MCF 10A (cell line): ENCODE measurements around the gene DHRS11. TPM values are rescaled to one million over a fixed set of nuclear protein-coding genes. Genes with fewer than 3 reads are reported as not detected.

Source experiments
- BruUV-seq: library from RNA; stranded (reverse); fragments of 400-500 nt; replicated peaks from 2 replicates; lab custom pipeline; 2021; lab: Mats Ljungman, UMichigan
- CTCF ChIA-PET: fragments of 300-600 bp; sonication (Branson Sonifier 250); formaldehyde crosslinking; extraction: SDS; loops from one replicate; lab custom pipeline; 2021; ENCODE audit warnings: antibody characterized with exemption, inconsistent platforms; lab: Yijun Ruan, JAX
- POLR2A ChIA-PET: fragments of 300-600, 350-650 bp; sonication (Branson Sonifier 250); formaldehyde crosslinking; extraction: SDS; loops from one replicate; lab custom pipeline; 2020; ENCODE audit warnings: antibody characterized with exemption, inconsistent platforms; lab: Yijun Ruan, JAX
- DNase-seq: peaks from one replicate; pipeline ENCODE4 v3.0.0-alpha.2; 2018; ENCODE audit not compliant: unreplicated experiment
- H3K27ac Mint-ChIP-seq: one replicate; pipeline ENCODE4 v1.8.0; 2022; ENCODE audit warnings: mild to moderate bottlenecking, low read depth, mixed read lengths; ENCODE audit not compliant: unreplicated experiment
- H3K27me3 Mint-ChIP-seq: one replicate; pipeline ENCODE4 v1.8.0; 2022; ENCODE audit warnings: mixed read lengths; ENCODE audit not compliant: insufficient read depth, unreplicated experiment
- H3K36me3 Mint-ChIP-seq: one replicate; pipeline ENCODE4 v1.8.0; 2022; ENCODE audit warnings: mild to moderate bottlenecking, moderate library complexity, mixed read lengths; ENCODE audit not compliant: insufficient read depth, unreplicated experiment
- H3K4me1 Mint-ChIP-seq: one replicate; pipeline ENCODE4 v1.8.0; 2022; ENCODE audit warnings: mixed read lengths; ENCODE audit not compliant: insufficient read depth, unreplicated experiment
- H3K4me3 Mint-ChIP-seq: one replicate; pipeline ENCODE4 v1.8.0; 2022; ENCODE audit warnings: mild to moderate bottlenecking, moderate library complexity, mixed read lengths; ENCODE audit not compliant: unreplicated experiment
- H3K9me3 Mint-ChIP-seq: one replicate; pipeline ENCODE4 v1.8.0; 2022; ENCODE audit warnings: mixed read lengths; ENCODE audit not compliant: unreplicated experiment
- CTCF ChIP-seq: fragments of 200-600 bp; IDR thresholded peaks from one replicate; pipeline ENCODE4 v1.8.0; 2022; ENCODE audit warnings: antibody characterized with exemption, mild to moderate bottlenecking; ENCODE audit not compliant: unreplicated experiment
- intact Hi-C: fragments of 100-400 bp; cut with micrococcal nuclease; formaldehyde crosslinking; loops from 2 replicates; pipeline ENCODE4 v1.14.1; 2022
- total RNA-seq: library from RNA; stranded (reverse); gene quantifications from 2 replicates; pipeline ENCODE4 v1.2.3, GENCODE V29; 2022

DHRS11 gene
- total RNA-seq, 1 experiment from 2014 or later, result 14.7 TPM

GRCh38 chr17:36643086-36643685 is 51.5 kb downstream of the DHRS11 start:
- Mint-ChIP-seq H3K36me3 (no peaks in the 10 kb centered on the region), H3K4me3 (no peak overlapping the region), H3K4me1 (no peaks in the 10 kb centered on the region), H3K27ac (no peak overlapping the region), H3K9me3 (no peaks in the 10 kb centered on the region), H3K27me3 (peaks cover 93% of the 10 kb centered on the region)
- CTCF ChIA-PET, result no interaction called here
- POLR2A ChIA-PET, result no interaction called here
- BruUV-seq, result no TSS peak
- DNase-seq, result no peak
- intact Hi-C loops, result no loop called here
- TF ChIP-seq CTCF, result no peak

- TF ChIP-seq CTCF, result no peak
- Mint-ChIP-seq H3K27me3 (peaks cover 82% of the 10 kb centered on the region), H3K4me1 (no peaks in the 10 kb centered on the region), H3K9me3 (no peaks in the 10 kb centered on the region), H3K4me3 (no peak overlapping the region), H3K36me3 (no peaks in the 10 kb centered on the region), H3K27ac (no peak overlapping the region)
- no peak for DNase-seq
- POLR2A ChIA-PET, result no interaction called here
- no TSS peak for BruUV-seq
- CTCF ChIA-PET, result interaction anchor here (0.6 kb wide), 1 partner anchor 673 kb away, joined by 3 read pairs; no protein-coding TSS in a partner anchor
- intact Hi-C loops, result no loop called here
Measured at GRCh38 chr17:36645422-36645821, 53.7 kb downstream of the DHRS11 start.

- ChIA-PET CTCF (interaction anchor here (0.6 kb wide), 1 partner anchor 360 kb away, joined by 3 read pairs; no protein-coding TSS in a partner anchor), POLR2A (no interaction called here)
- no peak for TF ChIP-seq CTCF
- no peaks in the 10 kb centered on the region for H3K36me3 Mint-ChIP-seq
- no peak overlapping the region for H3K4me3 Mint-ChIP-seq
- peaks cover 80% of the 10 kb centered on the region for H3K27me3 Mint-ChIP-seq
- no TSS peak for BruUV-seq
- H3K4me1 Mint-ChIP-seq, result peaks cover 4% of the 10 kb centered on the region
- H3K9me3 Mint-ChIP-seq, result no peaks in the 10 kb centered on the region
- no peak for DNase-seq
- intact Hi-C loops, result no loop called here
- no peak overlapping the region for H3K27ac Mint-ChIP-seq
Measured at GRCh38 chr17:36647636-36648035, 56.0 kb downstream of the DHRS11 start.

GRCh38 chr17:36650096-36650775 is 58.6 kb downstream of the DHRS11 start:
- intact Hi-C loops, result no loop called here
- CTCF ChIA-PET, result no interaction called here
- Mint-ChIP-seq H3K36me3 (no peaks in the 10 kb centered on the region), H3K9me3 (no peaks in the 10 kb centered on the region), H3K4me1 (peaks cover 11% of the 10 kb centered on the region), H3K4me3 (no peak overlapping the region), H3K27me3 (peaks cover 54% of the 10 kb centered on the region), H3K27ac (no peak overlapping the region)
- BruUV-seq, result no TSS peak
- DNase-seq, result no peak
- POLR2A ChIA-PET, result interaction anchor here (0.7 kb wide), 1 partner anchor 769 kb away, joined by 4 read pairs; no protein-coding TSS in a partner anchor
- TF ChIP-seq CTCF, result no peak

Other genes starting within 250 kb of the DHRS11 start
- gene TBC1D3H, start 203.4 kb upstream of the DHRS11 start, total RNA-seq, result not detected in 2 replicates
- gene ZNHIT3, start 105.2 kb upstream of the DHRS11 start, total RNA-seq, result 33.9 and 35.5 TPM in 2 replicates
- gene MYO19, start 57.0 kb upstream of the DHRS11 start, total RNA-seq, result 64.7 and 72.2 TPM in 2 replicates
- gene PIGW, start 56.9 kb upstream of the DHRS11 start, total RNA-seq, result 7.5 and 9.8 TPM in 2 replicates
- 88.7 and 91.5 TPM in 2 replicates for gene GGNBP2, start 47.0 kb upstream of the DHRS11 start, total RNA-seq
- gene MRM1, start 9.7 kb downstream of the DHRS11 start, total RNA-seq, result 5.7 and 10.0 TPM in 2 replicates